HG02870 (cell line): ENCODE data around the gene DAB1.

Experiments
- ATAC-seq: cut with Tn5 transposase; IDR thresholded peaks from one replicate; pipeline ENCODE4 v1.9.1; 2021; ENCODE audit warnings: mild to moderate bottlenecking, moderate library complexity; ENCODE audit not compliant: unreplicated experiment

The DAB1 gene

GRCh38 chr1:56995414-56996100 is 428.3 kb downstream of the DAB1 start:
- no peak for ATAC-seq

DNA sequence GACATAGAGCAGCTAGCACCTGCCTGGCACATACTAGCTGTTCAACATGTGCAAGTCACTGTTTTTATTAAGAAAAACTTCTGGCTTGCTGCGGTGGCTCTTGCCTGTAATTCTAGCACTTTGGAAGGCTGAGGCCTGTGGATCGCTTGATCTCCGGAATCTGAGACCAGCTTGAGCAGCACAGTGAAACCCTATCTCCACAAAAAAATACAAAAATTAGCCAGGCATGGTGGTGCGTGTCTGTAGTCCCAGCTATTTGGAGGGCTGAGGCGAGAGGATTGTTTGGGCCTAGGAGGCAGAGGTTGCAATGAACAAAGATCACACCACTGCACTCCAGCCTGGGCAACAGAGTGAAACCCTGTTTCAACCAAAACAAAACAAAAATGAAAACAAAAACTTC is 430.4 kb downstream of the DAB1 start:
- no peak for ATAC-seq

- ATAC-seq, result no peak
These were observed 431.3 kb downstream of the DAB1 start for GRCh38 chr1:56992318-56993125.

- ATAC-seq, result no peak
These were observed 432.3 kb downstream of the DAB1 start for GRCh38 chr1:56991576-56991975.

- no peak for ATAC-seq
These were observed 437.5 kb downstream of the DAB1 start for GRCh38 chr1:56986397-56986796.

GRCh38 chr1:56985857-56986256 is 438.0 kb downstream of the DAB1 start:
- ATAC-seq, result no peak

GRCh38 chr1:56983484-56983883 is 440.4 kb downstream of the DAB1 start:
- ATAC-seq, result no peak

DNA sequence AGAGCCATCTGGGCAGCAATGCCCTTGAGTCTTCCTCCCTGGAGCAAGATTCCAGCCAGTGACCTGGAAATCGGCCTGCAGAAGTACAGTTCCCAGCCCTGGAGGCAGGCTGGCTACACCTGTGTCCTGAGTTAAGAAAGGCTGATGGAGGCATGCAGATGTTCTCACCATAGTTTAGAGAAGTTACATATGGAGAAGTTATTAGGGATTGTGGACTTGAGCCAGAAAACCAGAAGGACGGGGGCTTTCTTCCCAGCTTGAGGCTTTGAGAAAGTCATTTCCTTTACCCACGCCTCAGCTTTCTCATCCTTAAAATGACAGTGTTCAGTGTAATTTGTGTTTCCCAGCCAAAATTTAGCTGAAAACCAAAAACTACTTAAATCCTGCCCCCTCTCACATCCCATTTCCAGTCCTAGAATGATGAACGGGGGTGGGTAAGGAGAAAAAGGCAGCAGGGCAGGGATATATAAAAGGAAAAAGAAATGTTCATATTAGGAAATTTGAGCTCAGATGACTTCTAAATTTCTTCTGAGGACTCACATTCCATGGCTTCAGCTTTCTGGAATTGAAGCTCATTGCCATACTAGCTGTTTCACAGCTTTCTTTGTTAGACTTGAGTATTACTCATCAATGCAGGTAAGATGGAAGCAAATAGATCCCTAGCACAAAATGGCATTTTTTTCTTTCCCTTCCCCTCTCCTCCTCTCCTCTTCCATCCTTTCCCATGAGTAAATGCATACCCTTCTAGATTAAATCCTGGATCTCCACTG is 443.7 kb downstream of the DAB1 start:
- no peak for ATAC-seq

- no peak for ATAC-seq
These were observed 445.0 kb downstream of the DAB1 start for GRCh38 chr1:56978819-56979218.

DNA sequence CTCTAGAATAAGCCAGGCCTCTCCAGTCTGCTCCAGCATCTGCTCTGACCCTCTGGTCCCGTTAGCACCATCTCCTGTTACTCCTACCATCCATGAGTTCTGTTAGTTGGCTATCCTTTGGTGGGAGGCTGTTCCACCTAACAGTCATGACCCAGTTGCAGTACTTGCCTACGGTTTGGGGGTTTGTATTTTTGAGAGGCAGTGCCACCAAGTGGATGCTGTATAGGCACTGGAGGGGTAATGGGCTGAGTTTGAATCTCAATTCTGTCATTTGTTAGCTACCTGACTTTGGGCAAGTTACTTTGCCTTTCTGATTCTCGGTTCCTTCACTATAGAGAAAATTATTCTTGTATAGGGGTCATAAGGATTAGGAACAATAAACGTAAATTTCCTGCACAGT is 445.9 kb downstream of the DAB1 start:
- ATAC-seq, result no peak

DNA sequence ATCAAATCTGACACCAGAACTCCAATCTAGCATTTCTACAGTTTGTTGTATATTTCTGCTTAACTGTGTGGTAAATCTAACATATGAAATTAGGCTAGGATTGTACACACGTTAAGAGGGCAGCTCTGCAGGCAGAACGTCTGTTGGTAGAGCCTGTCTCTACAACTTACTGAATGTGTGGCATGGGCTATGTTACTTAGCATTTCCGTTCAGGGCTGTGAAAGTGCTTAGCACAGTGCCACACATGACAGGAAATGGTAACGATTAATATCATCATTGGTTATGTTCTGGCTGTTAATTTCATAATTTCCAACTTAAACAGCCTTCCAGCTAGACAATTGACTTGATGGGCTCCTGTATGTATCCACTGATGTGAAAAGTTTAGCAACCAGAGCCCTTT is 448.4 kb downstream of the DAB1 start:
- no peak for ATAC-seq

DNA sequence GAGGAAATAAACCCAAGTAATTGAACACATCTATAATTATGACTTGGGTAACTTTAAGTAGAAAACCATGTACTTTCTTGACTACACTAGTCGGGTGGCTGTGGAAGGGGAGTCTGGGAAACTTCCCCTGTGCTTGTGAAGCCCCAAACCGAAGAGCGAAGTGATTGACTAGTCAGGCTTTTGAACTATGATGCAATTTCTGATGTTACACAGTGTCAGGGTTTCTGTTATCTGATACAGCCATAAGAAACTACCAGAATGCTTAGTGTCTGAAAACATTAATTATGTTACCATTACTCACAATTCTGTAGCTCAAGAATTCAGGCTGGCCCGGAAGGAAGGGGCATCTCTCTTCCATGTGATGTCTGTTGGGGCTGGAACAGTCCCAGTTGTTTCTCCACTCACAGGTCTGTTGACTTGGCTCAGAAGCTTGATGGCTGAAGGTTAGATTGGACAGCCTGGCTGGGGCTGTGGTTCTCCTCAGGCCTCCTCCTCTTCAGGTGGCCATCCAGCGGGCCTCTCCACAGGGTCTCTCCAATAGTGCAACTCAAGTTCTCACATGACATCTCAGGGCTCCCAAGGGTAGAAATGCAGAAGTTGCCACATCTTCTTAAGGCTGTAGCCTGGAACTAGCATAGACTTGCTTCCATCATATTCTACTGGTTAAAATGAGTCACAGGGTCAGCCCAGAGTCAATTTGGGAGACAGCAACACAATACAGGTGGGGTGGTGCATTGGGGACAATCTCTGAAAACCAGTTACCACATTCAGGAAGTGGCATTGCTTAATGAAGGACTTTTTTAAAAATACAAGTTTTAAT is 449.7 kb downstream of the DAB1 start:
- no peak for ATAC-seq

DNA sequence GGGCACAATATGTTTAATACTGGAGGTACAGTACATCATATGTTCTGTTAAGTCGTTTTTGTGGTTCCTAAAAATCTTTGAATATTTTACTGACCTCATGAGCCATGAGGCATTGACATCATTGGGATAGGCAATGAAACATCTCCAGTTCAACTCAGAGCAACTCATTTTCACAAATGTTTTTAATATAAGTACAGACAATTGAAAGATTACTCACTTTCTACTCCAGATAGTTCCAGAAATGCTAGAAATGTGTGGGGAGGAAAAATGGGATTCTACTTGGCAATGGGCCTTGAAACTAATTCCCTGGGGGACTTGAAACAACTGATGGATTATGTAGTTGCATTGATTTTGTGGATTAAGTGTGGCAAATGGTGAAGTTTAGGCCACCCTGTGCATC is 450.9 kb downstream of the DAB1 start:
- no peak for ATAC-seq

DNA sequence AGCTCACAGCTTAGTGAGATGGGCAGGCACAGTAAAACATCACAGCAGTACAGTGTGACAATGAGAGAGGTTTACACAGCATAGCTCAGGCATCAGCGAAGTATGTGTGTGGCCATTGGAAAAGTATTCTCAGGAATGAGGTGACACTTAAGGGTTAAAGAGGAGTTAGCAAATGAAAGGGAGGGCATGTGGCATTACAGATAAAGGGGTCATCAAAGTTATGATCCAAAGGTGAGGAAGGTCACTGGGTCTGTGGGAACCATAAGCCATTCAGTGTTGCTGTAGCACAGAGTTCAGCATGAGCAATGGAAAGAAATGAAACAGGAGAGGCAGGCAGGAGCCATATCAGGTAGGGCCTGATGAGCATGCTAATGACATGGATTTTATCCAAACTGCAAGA is 453.6 kb downstream of the DAB1 start:
- ATAC-seq, result no peak

- no peak for ATAC-seq
These were observed 454.9 kb downstream of the DAB1 start for GRCh38 chr1:56968878-56969495.

- no peak for ATAC-seq
These were observed 455.7 kb downstream of the DAB1 start for GRCh38 chr1:56967900-56968832.

- no peak for ATAC-seq
These were observed 456.5 kb downstream of the DAB1 start for GRCh38 chr1:56967355-56967754.

- no peak for ATAC-seq
These were observed 457.2 kb downstream of the DAB1 start for GRCh38 chr1:56966698-56966999.

DNA sequence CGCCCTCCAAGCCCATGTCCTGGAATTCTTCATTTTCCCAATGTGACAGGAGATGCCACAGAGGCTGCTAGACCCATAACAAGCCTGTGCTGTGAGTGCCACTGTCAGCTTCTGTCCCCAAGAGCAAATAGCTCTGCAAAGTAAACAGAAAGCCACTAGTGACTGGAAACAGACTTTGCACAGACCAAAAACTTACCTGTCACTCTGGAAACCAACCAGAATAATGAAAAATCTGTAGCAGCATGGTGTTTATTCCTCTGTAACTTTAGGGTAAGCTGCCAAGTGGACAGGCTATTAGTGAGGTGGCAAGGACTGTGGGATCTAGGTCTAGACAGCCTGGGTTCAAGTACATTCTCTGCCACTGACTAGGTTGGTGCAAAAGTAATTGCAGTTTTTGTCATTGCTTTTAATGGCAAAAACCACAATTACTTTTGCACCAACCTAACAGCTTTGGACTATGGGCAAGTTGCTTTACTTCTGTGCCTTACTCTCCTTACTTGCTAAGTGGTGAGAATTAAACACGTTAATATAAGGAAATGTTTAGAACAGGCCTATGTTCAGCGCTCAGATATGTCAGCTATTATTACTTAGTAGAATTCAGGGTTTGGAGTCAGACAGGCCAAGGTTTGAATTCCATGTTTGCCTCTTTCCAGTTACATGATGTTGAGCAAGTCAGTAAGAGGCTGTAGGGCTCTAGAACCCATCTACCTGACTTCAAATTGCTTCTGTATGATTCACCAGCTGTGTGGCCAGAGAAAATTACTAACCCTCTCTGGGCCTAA is 457.8 kb downstream of the DAB1 start, which contains the start of gene C8B:
TSS of gene C8B (minus strand) at position 100 of the 782 bp plus-strand sequence. CDS start at position 33, 67 bp downstream.
- ATAC-seq, result no peak
